Right ventricle myocardium superior (tissue), 1 donor: ENCODE results near the gene PTPRJ. TPM values are rescaled to one million over a fixed set of nuclear protein-coding genes. Genes with fewer than 3 reads are reported as not detected.
A peak's percentile ranks its signal among the peaks of the same experiment; 100 is the strongest.

Experiments used
- ATAC-seq: fragments of 200-7000 bp; cut with Tn5 transposase; one replicate; pipeline ENCODE4 v1.9.1; 2020; ENCODE audit warnings: mild to moderate bottlenecking; ENCODE audit not compliant: poor library complexity
- DNase-seq: peaks from one replicate; pipeline ENCODE4 v3.0.0-alpha.2; 2020
- intact Hi-C: fragments of 100-400 bp; cut with DNase I; formaldehyde crosslinking; loops from one replicate; pipeline ENCODE4 v1.11.2; 2022
- total RNA-seq: library from RNA; stranded (reverse); fragmentation: NEBNext Ultra II Directional; extraction: Animal tissue kit (Norgen Biotek cat#: 25700); gene quantifications from one replicate; pipeline ENCODE4 v1.2.1, GENCODE V29; 2021
- donor health status: DM: no; HTN: yes; CAD: no; lungs with severe emphysema.

The PTPRJ gene
- total RNA-seq, 1 donor from 2014 or later, result 6.7 TPM

- ATAC-seq (no peak), DNase-seq (no peak)
- intact Hi-C loops, result no loop called here
Measured at GRCh38 chr11:48049036-48049435, 68.7 kb downstream of the PTPRJ start.

GRCh38 chr11:48050304-48050703 lies 69.9 kb downstream of the PTPRJ start:
- no peak for DNase-seq
- no peak for ATAC-seq
- intact Hi-C loops, result no loop called here

- DNase-seq (no peak), ATAC-seq (no peak)
- intact Hi-C loops, result no loop called here
Measured at GRCh38 chr11:48051217-48051830, 71.0 kb downstream of the PTPRJ start.

DNA sequence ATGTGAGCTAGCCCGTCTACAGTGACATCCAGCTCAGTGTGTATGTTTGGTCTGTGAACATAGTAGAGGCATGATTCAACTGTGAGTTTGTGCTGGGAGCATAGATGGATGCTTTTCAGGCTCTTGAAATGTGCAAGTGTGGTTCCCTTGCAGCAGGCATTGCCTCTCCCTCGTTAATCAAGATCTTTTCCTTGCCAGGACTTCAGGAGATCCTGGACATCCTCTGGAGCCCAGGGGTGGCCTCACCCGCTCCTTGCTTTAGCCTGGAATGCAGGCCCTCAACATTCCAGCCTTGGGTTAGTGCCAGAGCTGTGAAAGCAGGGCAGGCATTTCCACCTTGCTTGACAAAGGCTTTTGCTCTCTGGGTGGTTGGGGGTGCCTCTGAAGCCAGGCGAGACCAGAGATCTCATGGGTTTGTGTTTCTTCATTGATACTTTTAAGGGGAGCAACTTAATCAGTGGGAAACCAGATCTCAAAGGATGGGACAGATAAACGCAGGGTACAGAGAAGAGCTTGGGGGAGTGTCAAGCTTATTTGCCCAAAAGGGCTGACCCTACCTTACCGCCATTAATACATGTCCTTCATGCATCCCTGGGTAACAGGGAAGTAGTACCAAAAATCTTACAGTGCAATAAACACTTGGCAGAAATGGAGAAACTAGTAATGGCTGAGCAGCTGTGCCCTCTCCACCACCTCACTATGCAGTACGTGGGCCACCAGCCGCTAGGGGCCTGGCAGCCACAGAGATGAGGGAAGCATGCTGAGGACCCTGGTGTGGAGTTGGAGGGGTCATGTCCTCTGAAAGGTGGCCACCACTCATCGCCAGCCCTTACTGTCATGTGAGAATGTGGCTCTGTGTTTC lies 72.1 kb downstream of the PTPRJ start:
- no peak for DNase-seq
- intact Hi-C loops, result no loop called here
- peak; percentile 59 for ATAC-seq

DNA sequence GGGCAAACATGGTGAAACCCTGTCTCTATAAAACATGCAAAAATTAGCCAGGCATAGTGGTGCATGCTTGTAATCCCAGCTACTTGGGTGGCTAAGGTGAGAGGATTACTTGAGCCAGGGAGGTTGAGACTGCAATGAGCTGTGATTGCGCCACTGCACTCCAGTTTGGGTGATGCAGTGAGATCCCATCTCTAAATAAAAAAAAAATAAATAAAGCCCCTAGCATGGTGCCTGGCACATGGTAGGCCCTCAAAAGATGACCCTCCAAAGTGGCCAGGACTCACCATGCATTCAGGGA lies 74.6 kb downstream of the PTPRJ start:
- ATAC-seq, result no peak
- intact Hi-C loops, result no loop called here
- no peak for DNase-seq

GRCh38 chr11:48055292-48056132 lies 75.2 kb downstream of the PTPRJ start:
- ATAC-seq (no peak), DNase-seq (no peak)
- intact Hi-C loops, result no loop called here

DNA sequence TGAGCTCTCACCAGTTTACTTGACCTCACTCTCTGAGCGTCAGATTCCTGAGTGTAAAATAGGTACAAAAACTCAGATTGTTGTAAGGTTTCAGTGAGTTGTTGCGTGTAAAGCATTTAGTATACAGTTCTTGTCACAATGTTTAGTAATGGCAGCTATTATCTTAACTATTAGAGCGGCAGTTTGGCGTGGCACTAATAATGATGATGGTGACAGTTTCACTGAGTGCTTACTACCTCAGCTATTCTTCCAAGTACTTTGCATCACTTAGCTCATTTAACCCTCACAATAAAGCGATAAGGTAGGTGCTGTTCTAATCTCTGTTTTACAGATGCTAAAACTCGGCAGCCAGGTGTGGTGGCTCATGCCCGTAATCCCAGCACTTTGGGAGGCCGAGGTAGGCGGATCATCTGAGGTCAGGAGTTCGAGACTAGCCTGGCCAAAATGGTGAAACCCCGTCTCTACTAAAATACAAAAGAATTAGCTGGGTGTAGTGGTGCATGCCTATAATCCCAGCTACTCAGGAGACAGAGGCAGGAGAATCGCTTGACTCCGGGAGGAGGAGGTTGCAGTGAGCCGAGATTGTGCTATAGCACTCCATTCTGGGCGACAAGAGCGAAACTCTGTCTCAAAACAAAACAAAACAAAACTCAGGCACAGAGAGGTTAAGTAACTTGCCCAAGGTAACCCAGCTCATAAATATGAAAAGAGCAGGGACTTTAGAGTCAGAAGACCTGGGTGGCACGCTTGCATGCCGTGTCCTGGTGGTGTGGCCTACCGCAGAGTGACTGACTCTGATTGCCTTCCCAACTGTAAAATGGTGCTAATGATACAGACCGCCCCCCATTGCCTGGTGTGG lies 76.2 kb downstream of the PTPRJ start:
- DNase-seq (no peak), ATAC-seq (no peak)
- intact Hi-C loops, result no loop called here

GRCh38 chr11:48058064-48058463 lies 77.7 kb downstream of the PTPRJ start:
- intact Hi-C loops, result no loop called here
- ATAC-seq (no peak), DNase-seq (no peak)

GRCh38 chr11:48058788-48059187 lies 78.4 kb downstream of the PTPRJ start:
- no peak for DNase-seq
- no peak for ATAC-seq
- intact Hi-C loops, result no loop called here

GRCh38 chr11:48062649-48063048 lies 82.3 kb downstream of the PTPRJ start:
- ATAC-seq, result no peak
- no peak for DNase-seq
- intact Hi-C loops, result no loop called here

- DNase-seq (peak; percentile 56), ATAC-seq (peak; percentile 79)
- intact Hi-C loops, result no loop called here
Measured at GRCh38 chr11:48063424-48063978, 83.1 kb downstream of the PTPRJ start.

DNA sequence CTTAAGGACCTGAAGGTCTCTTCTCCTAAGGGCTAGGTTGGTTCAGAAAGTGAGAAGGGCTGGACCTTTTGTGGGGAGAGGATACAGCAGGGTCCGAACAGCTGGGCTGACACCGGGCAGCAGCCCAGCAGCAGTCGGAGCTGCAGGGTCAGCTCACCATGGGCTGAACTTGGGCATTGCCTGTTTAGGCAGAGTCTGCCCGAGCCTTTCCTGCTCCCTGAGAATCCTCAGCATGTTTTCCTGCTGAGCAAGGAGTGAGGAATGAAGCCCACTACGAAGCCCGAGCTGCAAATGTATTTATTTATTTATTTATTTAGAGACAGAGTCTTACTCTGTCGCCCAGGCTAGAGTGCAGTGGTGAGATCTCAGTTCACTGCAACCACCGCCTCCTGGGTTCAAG lies 83.9 kb downstream of the PTPRJ start:
- DNase-seq, result no peak
- intact Hi-C loops, result no loop called here
- ATAC-seq, result peak; percentile 8

DNA sequence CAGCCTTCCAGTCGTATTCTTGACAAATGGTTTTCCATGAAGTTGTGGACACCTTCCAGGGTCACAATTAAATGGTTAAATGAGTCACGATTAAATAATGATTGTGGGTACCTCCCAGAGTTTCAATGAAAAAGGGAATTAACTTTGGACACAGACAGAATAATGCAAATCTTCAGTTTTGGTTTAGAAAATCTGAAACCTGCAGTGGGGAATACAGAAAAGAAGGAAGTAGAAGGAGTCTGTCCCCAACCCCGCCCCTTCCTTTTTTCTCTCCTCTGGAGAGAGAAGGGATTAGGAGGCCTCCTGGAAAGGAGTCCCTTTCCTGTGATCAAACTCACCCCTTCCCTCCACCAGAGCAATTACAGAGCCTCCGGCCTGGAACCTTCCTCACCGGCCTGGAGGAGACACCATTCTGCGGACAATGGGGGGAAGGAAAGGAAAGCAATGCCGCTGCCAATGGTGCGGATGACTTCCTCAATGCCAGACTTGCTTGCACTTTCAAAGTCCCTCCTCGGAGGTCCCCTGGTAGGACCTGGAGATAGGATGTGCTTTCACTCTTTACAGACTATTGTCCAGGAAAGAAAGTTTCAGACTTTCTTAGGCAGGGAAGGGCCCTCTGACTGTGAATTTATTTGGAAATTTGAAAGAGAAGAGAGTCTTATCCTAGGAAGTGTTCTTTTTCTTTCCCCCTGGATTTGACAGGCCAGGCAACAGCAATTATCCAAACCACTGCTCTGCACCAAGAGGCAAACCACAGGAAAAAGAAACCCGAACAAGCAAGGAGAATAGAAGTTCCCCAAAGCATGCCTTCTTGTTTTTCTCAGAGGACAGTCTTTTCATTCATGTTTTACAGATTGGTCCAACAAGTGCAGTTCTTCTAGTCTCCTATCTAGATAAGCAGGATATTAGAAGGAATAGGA lies 86.8 kb downstream of the PTPRJ start:
- DNase-seq (no peak), ATAC-seq (peak; percentile 57)
- intact Hi-C loops, result no loop called here

DNA sequence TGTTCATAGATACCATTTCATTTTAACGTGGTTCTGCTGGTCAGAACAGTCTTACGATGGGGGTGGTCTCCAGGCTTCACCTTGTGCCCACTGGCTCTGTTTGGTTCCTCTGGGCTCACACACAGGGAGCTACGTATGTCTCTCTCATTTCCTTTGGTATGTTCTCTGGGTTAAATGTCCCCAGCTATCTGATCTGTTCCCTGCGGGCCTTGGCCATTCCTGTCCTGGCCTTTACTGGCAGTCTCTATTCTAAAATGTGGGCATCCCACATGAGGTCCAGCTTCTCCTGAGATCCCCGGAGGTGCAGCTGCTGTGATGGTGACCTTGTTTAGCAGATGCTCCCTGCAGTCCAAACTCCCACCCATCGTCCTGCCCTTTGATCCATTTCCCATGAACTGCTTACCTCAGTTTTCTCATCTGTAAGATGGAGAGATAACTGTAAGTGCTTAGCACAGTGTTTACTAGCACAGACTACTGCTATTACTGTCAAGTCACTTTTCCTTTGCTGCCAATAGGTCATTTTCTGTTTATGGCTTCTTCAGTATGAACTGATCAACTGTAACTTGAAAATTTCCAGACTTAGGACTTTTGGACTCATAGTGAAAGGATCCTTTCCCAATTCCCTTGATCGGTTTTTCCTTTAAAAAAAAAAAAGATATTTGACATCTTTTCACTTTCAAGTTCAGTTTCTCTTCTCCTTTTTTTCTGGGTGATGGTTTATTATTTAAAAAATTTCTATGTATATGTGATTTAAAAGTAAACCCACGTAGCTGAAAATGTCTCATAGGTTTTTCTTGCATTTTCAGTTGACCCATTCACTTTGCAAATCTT lies 92.9 kb downstream of the PTPRJ start:
- intact Hi-C loops, result no loop called here
- ATAC-seq, result no peak
- DNase-seq, result no peak

GRCh38 chr11:48074425-48075181 lies 94.2 kb downstream of the PTPRJ start:
- DNase-seq (no peak), ATAC-seq (no peak)
- intact Hi-C loops, result no loop called here

DNA sequence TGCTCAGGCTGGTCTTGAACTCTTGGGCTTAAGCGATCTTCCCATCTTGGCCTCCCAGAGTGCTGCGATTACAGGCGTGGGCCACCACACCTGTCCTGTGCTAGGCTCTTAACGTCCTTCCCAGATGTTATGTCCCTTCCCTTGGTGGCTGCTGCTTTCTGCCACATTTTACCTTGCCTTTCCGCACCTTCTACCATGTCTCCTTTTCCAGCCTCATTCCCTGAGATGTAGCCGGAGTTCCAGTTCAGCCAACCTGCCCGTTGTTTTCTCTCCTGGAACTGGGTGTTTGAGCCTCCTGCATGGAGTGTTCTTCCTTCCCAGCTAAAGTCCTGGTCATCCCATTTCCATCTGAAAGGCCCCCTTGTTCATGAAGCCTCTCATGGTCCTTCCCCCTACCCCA lies 95.3 kb downstream of the PTPRJ start:
- intact Hi-C loops, result no loop called here

More for the DNA sequence above, 95.3 kb downstream of the PTPRJ start:
- ATAC-seq (no peak), DNase-seq (no peak)
